T1000 (cell line): ENCODE data around the gene NSA2.
A peak's percentile ranks its signal among the peaks of the same experiment; 100 is the strongest.
"Not testable (repeated sequence)": the region's sequence is repeated elsewhere in the genome, so short reads cannot be mapped to it uniquely, and the experiment has no call there.

Experiments used
- DNase-seq: peaks from one replicate; lab custom pipeline; 2025; ENCODE audit warnings: mixed read lengths; lab: John Stamatoyannopoulos, UW

The NSA2 gene

GRCh38 chr5:74766849-74767578 is at the start of gene NSA2, which contains the start of gene GFM2:
TSS of gene NSA2 (plus strand) at chr5:74767249. CDS start at chr5:74767361, 112 bp downstream.
TSS of gene GFM2 (minus strand) at chr5:74767117. CDS start at chr5:74763742, 3,375 bp downstream.
- DNase-seq = peak; percentile 85

- no peak for DNase-seq
Measured at GRCh38 chr5:74717596-74717995, 49.5 kb upstream of the NSA2 start.

GRCh38 chr5:74722271-74722670 is 44.8 kb upstream of the NSA2 start:
- no peak for DNase-seq

GRCh38 chr5:74725331-74725730 is 41.7 kb upstream of the NSA2 start:
- no peak for DNase-seq

DNA sequence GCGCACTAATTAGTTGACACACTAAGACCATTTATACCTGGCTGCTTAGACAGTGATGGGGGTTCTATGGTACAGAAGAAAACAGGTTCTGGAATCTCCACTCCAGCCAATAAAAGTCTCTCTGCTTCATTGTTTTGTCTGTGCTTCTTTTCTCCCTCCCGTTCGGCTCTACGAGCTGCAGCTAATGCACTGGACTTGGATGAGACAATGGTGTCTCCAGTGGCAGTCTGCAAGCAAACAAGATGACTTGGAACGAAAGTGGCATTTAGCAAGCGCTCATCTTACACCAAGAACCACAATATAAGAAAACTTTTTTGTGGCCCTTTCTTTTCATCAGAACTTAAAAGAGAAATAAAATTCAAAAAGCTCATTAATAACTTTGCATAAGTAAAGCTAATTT is 30.3 kb upstream of the NSA2 start:
- DNase-seq = no peak

- no peak for DNase-seq
Measured at GRCh38 chr5:74738406-74738805, 28.6 kb upstream of the NSA2 start.

GRCh38 chr5:74748742-74749141 is 18.3 kb upstream of the NSA2 start:
- DNase-seq = not testable (repeated sequence)

- no peak for DNase-seq
Measured at GRCh38 chr5:74761241-74761640, 5.8 kb upstream of the NSA2 start.

GRCh38 chr5:74762599-74762998 is 4.5 kb upstream of the NSA2 start:
- DNase-seq = peak; percentile 55

DNA sequence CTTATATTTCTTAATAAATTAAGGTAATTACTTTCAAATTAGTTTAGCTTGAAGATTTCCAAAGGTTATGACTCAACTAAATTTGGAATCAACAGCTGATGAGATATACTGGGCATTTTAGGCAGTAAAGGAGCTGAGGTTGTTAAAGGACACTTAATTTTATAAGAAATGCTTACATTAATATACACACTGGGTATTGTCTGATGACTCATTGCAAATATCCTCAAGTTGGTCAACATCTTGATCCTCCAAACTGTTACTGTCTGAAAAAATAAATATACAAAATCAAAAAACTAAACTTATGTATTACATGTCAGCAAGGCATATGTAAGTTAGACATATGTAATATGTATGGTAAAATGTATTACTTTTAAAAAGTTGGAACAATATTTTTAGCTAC is 3.5 kb upstream of the NSA2 start:
- DNase-seq = no peak

- DNase-seq = no peak
Measured at GRCh38 chr5:74765201-74765600, 1.8 kb upstream of the NSA2 start.

DNA sequence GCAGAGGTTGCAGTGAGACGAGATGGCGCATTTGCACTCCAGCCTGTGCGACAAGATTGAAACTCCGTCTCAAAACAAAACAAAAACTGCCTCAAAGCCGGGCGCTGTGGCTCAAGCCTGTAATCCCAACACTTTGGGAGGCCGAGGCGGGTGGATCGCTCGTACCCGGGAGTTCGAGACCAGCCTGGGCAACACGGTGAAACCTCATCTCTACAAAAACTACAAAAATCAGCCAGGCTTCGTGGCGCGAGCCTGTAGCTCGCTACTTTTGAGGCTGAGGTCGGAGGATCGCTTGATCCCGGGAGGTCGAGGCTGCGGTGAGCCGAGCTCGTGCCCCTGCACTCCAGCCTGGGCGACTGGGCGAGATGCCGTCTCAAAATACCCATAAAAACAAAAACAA is 1.1 kb upstream of the NSA2 start:
- DNase-seq = no peak

GRCh38 chr5:74766418-74766848 is 616 bp upstream of the NSA2 start:
- no peak for DNase-seq

DNA sequence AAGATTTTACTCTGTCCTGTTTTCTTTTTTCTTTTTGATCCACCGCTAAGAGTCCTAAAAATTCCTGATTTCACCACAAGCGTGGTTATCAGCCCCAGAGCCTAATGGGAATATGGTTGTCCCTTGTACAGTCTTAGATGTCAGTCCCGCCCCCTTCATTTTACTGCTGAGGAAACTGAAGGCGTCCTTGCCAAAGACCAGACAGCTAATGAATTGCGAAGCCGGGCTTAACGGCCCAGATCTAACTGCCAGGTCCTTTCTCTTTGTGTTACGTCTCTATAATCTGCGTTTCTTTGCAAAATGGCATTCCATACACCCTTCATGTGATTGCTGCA is 497 bp downstream of the NSA2 start:
- no peak for DNase-seq

- no peak for DNase-seq
Measured at GRCh38 chr5:74772359-74772758, 5.3 kb downstream of the NSA2 start.

DNA sequence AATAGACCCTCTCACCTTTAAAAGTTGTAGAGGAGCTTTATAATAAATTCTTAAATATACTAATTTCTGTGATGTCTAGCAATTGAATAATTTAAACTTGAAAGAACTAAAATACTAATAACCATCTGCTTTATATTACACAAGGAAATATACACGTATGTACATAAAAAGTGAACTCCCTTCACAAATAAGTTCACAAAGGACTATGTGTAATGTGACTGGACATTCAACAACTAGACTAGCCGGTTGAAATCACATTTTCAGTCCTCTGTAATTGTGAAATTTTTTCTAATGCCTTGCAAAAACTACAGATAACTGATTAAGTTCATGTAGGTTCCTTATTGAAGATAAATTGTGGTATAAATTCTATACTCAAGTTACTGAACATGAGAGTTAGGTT is 11.6 kb downstream of the NSA2 start:
- no peak for DNase-seq

GRCh38 chr5:74786851-74787250 is 19.8 kb downstream of the NSA2 start:
- DNase-seq = no peak

- no peak for DNase-seq
Measured at GRCh38 chr5:74787424-74787823, 20.4 kb downstream of the NSA2 start.

GRCh38 chr5:74791669-74792068 is 24.6 kb downstream of the NSA2 start:
- not testable (repeated sequence) for DNase-seq

DNA sequence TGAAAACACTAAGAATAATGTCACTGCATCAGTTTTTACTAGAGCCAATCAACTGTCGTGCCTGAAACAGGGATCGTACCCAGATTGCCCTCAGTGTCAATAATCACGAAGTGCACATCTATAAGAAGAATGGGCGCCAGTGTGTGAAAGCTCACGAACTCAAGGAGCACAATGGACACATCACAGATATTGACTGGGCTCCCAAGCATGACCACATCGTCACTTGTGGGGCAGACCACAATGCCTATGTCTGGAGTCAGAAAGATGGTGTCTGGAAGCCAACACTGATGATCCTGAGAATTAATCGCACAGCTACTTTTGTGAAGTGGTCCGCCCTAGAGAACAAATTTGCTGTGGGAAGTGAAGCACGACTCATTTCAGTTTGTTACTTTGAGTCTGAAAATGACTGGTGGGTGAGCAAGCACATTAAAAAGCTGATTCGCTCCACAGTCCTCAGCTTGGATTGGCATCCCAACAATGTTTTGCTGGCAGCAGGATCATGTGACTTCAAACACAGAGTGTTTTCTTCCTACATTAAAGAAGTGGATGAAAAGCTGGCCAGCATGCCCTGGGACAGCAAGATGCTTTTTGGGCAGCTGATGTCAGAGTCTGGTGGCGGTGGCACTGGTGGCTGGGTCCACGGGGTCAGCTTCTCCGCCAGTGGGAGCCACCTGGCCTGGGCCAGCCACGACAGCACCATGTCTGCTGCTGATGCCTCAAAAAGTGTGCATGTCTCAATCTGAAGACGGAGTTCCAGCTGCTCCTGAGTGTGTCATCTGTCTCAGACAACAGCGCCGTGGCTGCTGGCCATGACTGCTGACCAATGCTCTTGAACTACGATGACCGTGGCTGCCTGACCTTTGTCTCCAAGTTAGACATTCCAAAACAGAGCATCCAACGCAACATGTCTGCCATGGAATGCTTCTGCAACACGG is 32.2 kb downstream of the NSA2 start:
- peak; percentile 8 for DNase-seq

GRCh38 chr5:74801197-74801596 is 34.1 kb downstream of the NSA2 start:
- DNase-seq = no peak

GRCh38 chr5:74801941-74802340 is 34.9 kb downstream of the NSA2 start:
- no peak for DNase-seq

DNA sequence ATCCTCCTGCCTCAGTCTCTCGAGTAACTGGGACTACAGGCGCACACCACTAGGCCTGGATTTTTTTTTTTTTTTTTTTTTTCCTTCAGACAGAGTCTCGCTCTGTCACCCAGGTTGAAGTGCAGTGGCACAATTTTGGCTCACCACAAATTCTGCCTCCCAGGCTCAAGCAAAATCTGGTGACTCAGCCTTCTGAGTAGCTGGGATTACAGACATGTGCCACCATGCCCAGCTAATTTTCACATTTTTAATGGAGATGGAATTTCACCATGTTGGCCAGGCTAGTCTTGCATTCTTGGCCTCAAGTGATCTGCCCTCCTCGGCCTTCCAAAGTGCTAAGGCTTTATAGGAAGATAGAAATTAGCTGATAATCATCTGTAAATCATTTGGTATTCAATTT is 43.9 kb downstream of the NSA2 start:
- DNase-seq = no peak
